HG02938 (cell line): ENCODE data around the gene C1QL1.

Source experiments
- ATAC-seq: cut with Tn5 transposase; IDR thresholded peaks from one replicate; pipeline ENCODE4 v1.9.1; 2021; ENCODE audit warnings: mild to moderate bottlenecking, moderate library complexity; ENCODE audit not compliant: unreplicated experiment

The C1QL1 gene

GRCh38 chr17:44968225-44969143 is at the start of gene C1QL1:
TSS of gene C1QL1 (minus strand) at chr17:44968303. CDS start at chr17:44968048, 255 bp downstream.
- peak; percentile 75 for ATAC-seq

- ATAC-seq = no peak
These were observed 48.7 kb upstream of the C1QL1 start for GRCh38 chr17:45016823-45017222.

GRCh38 chr17:45016237-45016636 is 48.1 kb upstream of the C1QL1 start:
- no peak for ATAC-seq

- ATAC-seq = no peak
These were observed 45.2 kb upstream of the C1QL1 start for GRCh38 chr17:45013021-45013997.

GRCh38 chr17:45011767-45012166 is 43.7 kb upstream of the C1QL1 start:
- no peak for ATAC-seq

- ATAC-seq = no peak
These were observed 41.8 kb upstream of the C1QL1 start for GRCh38 chr17:45009676-45010467.

GRCh38 chr17:45008216-45008615 is 40.1 kb upstream of the C1QL1 start:
- no peak for ATAC-seq

GRCh38 chr17:45006927-45007461 is 38.9 kb upstream of the C1QL1 start:
- no peak for ATAC-seq

GRCh38 chr17:45005700-45006099 is 37.6 kb upstream of the C1QL1 start:
- ATAC-seq = no peak

- no peak for ATAC-seq
These were observed 36.3 kb upstream of the C1QL1 start for GRCh38 chr17:45004388-45004787.

GRCh38 chr17:45003877-45004276 is 35.8 kb upstream of the C1QL1 start:
- no peak for ATAC-seq

GRCh38 chr17:45001310-45001709 is 33.2 kb upstream of the C1QL1 start:
- no peak for ATAC-seq

GRCh38 chr17:44999433-44999832 is 31.3 kb upstream of the C1QL1 start:
- ATAC-seq = no peak

- ATAC-seq = no peak
These were observed 30.5 kb upstream of the C1QL1 start for GRCh38 chr17:44998646-44999045.

GRCh38 chr17:44997733-44998520 is 29.8 kb upstream of the C1QL1 start:
- no peak for ATAC-seq

GRCh38 chr17:44996304-44996703 is 28.2 kb upstream of the C1QL1 start:
- no peak for ATAC-seq

GRCh38 chr17:44995436-44996001 is 27.4 kb upstream of the C1QL1 start:
- no peak for ATAC-seq

- ATAC-seq = no peak
These were observed 24.3 kb upstream of the C1QL1 start for GRCh38 chr17:44992242-44992939.

GRCh38 chr17:44990994-44991393 is 22.9 kb upstream of the C1QL1 start:
- no peak for ATAC-seq
